ENCODE measurements around the gene ST6GALNAC6. TPM values are rescaled to one million over a fixed set of nuclear protein-coding genes. Genes with fewer than 3 reads are reported as not detected.

Gene ST6GALNAC6
- total and polyA plus RNA-seq, 2 donors (not counting 1 experiment from before 2014, with no cell fraction given), result 68.0 to 126 TPM

DNA sequence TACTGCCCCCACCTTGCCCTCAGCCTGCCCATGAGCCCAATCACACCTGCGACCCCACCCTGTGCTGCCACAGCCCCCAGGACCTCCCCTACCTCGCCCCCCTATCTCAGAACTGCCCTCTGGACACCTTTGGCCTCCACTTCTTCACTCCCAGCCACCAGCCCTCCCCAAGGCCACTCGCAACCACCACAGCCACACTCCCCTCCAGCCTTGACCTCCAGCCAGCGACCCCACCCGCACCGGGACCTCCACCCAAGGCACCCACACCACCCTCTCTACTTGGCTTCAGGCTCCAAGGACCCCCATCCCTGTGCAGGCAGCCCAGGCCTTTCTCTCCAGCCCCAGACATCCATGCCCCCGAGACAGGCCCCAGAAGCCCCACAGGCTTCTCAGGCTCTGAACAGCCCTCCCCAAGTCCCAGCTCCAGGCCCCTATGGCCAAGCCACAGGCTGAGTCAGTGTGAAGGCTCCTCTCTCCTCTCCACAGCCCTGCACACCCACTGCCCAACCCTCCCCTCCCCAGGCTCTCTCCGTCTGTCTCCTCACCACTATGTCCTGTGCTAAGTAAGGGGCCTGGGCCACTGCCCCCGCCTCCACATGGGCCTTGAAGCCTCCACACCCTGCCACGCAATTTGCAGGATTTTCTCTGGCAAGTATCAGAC, 24.0 kb downstream of the ST6GALNAC6 start:
- Mint-ChIP-seq H3K9me3 (ENCODE audit: insufficient read depth) (no peaks in the 10 kb centered on the region), H3K4me3 (no peak overlapping the region), H3K4me1 (peaks cover 22% of the 10 kb centered on the region), H3K27me3 (no peaks in the 10 kb centered on the region), H3K27ac (no peak overlapping the region)
- Histone ChIP-seq H3K9ac (ENCODE audit: low read length) (no peak overlapping the region), H3K4me1 (ENCODE audit: control insufficient read depth in 2 of 2, insufficient read depth in 2 of 2, low read length in 2 of 2) (peaks cover 21 to 30% of the 10 kb centered on the region in 2 donors), H4K20me1 (ENCODE audit: control insufficient read depth, insufficient read depth, low read length, poor library complexity, severe bottlenecking) (no peaks in the 10 kb centered on the region), H3K4me2 (replicated peaks; ENCODE audit: low read depth, low read length, poor library complexity, severe bottlenecking) (no peak overlapping the region), H3K4me3 (ENCODE audit: control extremely low read depth in 1 of 5, extremely low read depth in 1 of 5, insufficient read depth in 1 of 5, low read depth in 2 of 5, low read length in 4 of 5) (no peak overlapping the region), H3K79me2 (ENCODE audit: control insufficient read depth, insufficient read depth, low read length) (peaks cover 4% of the 10 kb centered on the region), H3K27ac (ENCODE audit: low read length in 2 of 2) (no peak overlapping the region), H3K9me3 (ENCODE audit: control extremely low read depth in 1 of 3, control insufficient read depth in 2 of 3, insufficient read depth in 1 of 3, low read length in 2 of 3) (no peaks in the 10 kb centered on the region), H2AFZ (ENCODE audit: insufficient read depth, low read depth, low read length, poor library complexity, severe bottlenecking) (no peak overlapping the region), H3K27me3 (replicated peaks in 1 of 4; ENCODE audit: control extremely low read depth in 1 of 4, control insufficient read depth in 3 of 4, insufficient read depth in 4 of 4, low read length in 3 of 4) (peaks cover 0 to 12% (median 3%) of the 10 kb centered on the region in 4 experiments), H3K36me3 (replicated peaks in 1 of 2; ENCODE audit: control extremely low read depth in 1 of 2, control insufficient read depth in 1 of 2, extremely low read depth in 1 of 2, insufficient read depth in 2 of 2, low read length in 1 of 2) (no peaks in the 10 kb centered on the region)
- ATAC-seq (ENCODE audit: low read depth), result no peak
- intact Hi-C loops (cut with micrococcal nuclease), result no loop called here
- TF ChIP-seq CTCF (IDR thresholded peaks at IDR 0.05), result no peak
- no peak for TF ChIP-seq EZH2 (IDR thresholded peaks at IDR 0.05; ENCODE audit: borderline replicate concordance, insufficient read depth, low read depth, low read length, poor library complexity, severe bottlenecking)
- CTCF ChIA-PET, result no interaction called here
- POLR2A ChIA-PET, result interaction anchor here (0.6 kb wide), 1 partner anchor 74 kb away, joined by 5 read pairs; no protein-coding TSS in a partner anchor
- DNase-seq, result no peak
- WGBS (ENCODE audit: insufficient coverage), result 95% methylated on average over 10 of the region's 10 CpGs

Data from B cell (primary cell).